IPS DF 19.7 (cell line): Measurements from ENCODE around the gene IQGAP1.
"Not testable (repeated sequence)": the region's sequence is repeated elsewhere in the genome, so short reads cannot be mapped to it uniquely, and the experiment has no call there.

Experiments
- DNase-seq: peaks from one replicate; pipeline ENCODE4 v3.0.0-alpha.2; 2013; ENCODE audit warnings: low read depth, low spot score

Gene IQGAP1

GRCh38 chr15:90387534-90388461 lies at the start of gene IQGAP1:
IQGAP1 (plus strand) TSS chr15:90388242; CDS start chr15:90388342, 100 bp downstream.
- DNase-seq = peak; percentile 80

GRCh38 chr15:90338532-90338931 lies 49.5 kb upstream of the IQGAP1 start:
- DNase-seq = no peak

- DNase-seq = no peak
Observed at GRCh38 chr15:90340345-90340744, 47.7 kb upstream of the IQGAP1 start.

- DNase-seq = no peak
Observed at GRCh38 chr15:90343302-90343790, 44.7 kb upstream of the IQGAP1 start.

- DNase-seq = no peak
Observed at GRCh38 chr15:90344662-90345061, 43.4 kb upstream of the IQGAP1 start.

GRCh38 chr15:90345857-90346256 lies 42.2 kb upstream of the IQGAP1 start:
- DNase-seq = no peak

GRCh38 chr15:90347431-90348065 lies 40.5 kb upstream of the IQGAP1 start:
- DNase-seq = not testable (repeated sequence)

GRCh38 chr15:90348456-90348855 lies 39.6 kb upstream of the IQGAP1 start:
- no peak for DNase-seq

- DNase-seq = no peak
Observed at GRCh38 chr15:90349072-90349471, 39.0 kb upstream of the IQGAP1 start.

- DNase-seq = no peak
Observed at GRCh38 chr15:90349821-90350220, 38.2 kb upstream of the IQGAP1 start.

- DNase-seq = no peak
Observed at GRCh38 chr15:90351479-90352106, 36.4 kb upstream of the IQGAP1 start.

- DNase-seq = peak; percentile 90
Observed at GRCh38 chr15:90352107-90352893, 35.7 kb upstream of the IQGAP1 start, which contains the start of gene ZNF774. ZNF774 (plus strand) TSS chr15:90352284; CDS start chr15:90354661, 2,377 bp downstream.

- DNase-seq = no peak
Observed at GRCh38 chr15:90354986-90355385, 33.1 kb upstream of the IQGAP1 start.

GRCh38 chr15:90358124-90359033 lies 29.7 kb upstream of the IQGAP1 start:
- no peak for DNase-seq

- no peak for DNase-seq
Observed at GRCh38 chr15:90360746-90361145, 27.3 kb upstream of the IQGAP1 start.

GRCh38 chr15:90362936-90363212 lies 25.2 kb upstream of the IQGAP1 start:
- no peak for DNase-seq

- DNase-seq = no peak
Observed at GRCh38 chr15:90364251-90364650, 23.8 kb upstream of the IQGAP1 start.

- no peak for DNase-seq
Observed at GRCh38 chr15:90365414-90366055, 22.5 kb upstream of the IQGAP1 start.

GRCh38 chr15:90367576-90367975 lies 20.5 kb upstream of the IQGAP1 start:
- no peak for DNase-seq

GRCh38 chr15:90375071-90375470 lies 13.0 kb upstream of the IQGAP1 start:
- DNase-seq = no peak
